Transverse colon (tissue), 4 donors: ENCODE data around the gene PIK3R5. TPM values are rescaled to one million over a fixed set of nuclear protein-coding genes. Genes with fewer than 3 reads are reported as not detected.

Experiments
- DNase-seq: peaks from one replicate; pipeline ENCODE4 v3.0.0-alpha.2; 2019
- H3K27ac ChIP-seq, 4 donors: fragments of 200-600 bp; sonication (generic); 2 replicates each; pipeline ENCODE4 v1.5.1; 2016 to 2018; ENCODE audit warnings: inconsistent platforms in 4 of 4
- H3K27me3 ChIP-seq: fragments of 200-600 bp; sonication (generic); 2 replicates; pipeline ENCODE4 v1.5.1; 2017; ENCODE audit warnings: inconsistent platforms
- H3K36me3 ChIP-seq, 4 donors: fragments of 200-600 bp; sonication (generic); 2 replicates each; pipeline ENCODE4 v1.5.1; 2017 to 2019; ENCODE audit warnings: inconsistent platforms in 4 of 4
- H3K4me1 ChIP-seq, 4 donors: fragments of 200-600 bp; sonication (generic); 2 replicates each; pipeline ENCODE4 v1.5.1; 2017 to 2020; ENCODE audit warnings: inconsistent platforms in 4 of 4
- H3K4me3 ChIP-seq, 4 donors: fragments of 200-600 bp; sonication (generic); 1 replicate in 1 of 4; 2 replicates in 3 of 4; pipeline versions ENCODE4 v1.5.1 to v1.6.1; 2017 to 2019; ENCODE audit warnings: inconsistent platforms in 4 of 4
- H3K9me3 ChIP-seq, 2 donors: fragments of 200-600 bp; sonication (generic); 2 replicates each; pipeline ENCODE4 v1.5.1; 2017 to 2019; ENCODE audit warnings: inconsistent platforms in 2 of 2
- EP300 ChIP-seq: sonication (generic); formaldehyde crosslinking; IDR thresholded peaks from one replicate; pipeline ENCODE4 v1.6.1; 2017; ENCODE audit warnings: antibody characterized with exemption, low read depth
- POLR2A ChIP-seq: fragments of 450-650 bp; IDR thresholded peaks from one replicate; pipeline ENCODE4 v1.6.1; 2016; ENCODE audit warnings: antibody characterized with exemption, mild to moderate bottlenecking, moderate library complexity
- POLR2AphosphoS5 ChIP-seq, 3 donors: sonication (generic); formaldehyde crosslinking; IDR thresholded peaks; one replicate each; pipeline ENCODE4 v1.6.1; 2016; ENCODE audit warnings: antibody characterized with exemption in 3 of 3
- WGBS, 2 donors: methylation state at CpG; one replicate each; pipeline ENCODE4 v1.1.5; 2018; ENCODE audit warnings: low coverage in 1 of 2; 5-methylcytosine and 5-hydroxymethylcytosine counted together
- in situ Hi-C, 4 donors: fragments of 200-750 bp; cut with MboI; loops; one replicate each; pipeline versions ENCODE4 v1.15.0 to v1.15.1; 2017; ENCODE audit warnings: low sequenced_read_pairs in 3 of 4, low pct_ligation_motif_present in 1 of 4, low pct_unique_long_range_greater_than_20kb in 1 of 4
- intact Hi-C: fragments of 100-400 bp; cut with DNase I; formaldehyde crosslinking; loops from one replicate; pipeline ENCODE4 v1.15.1; 2023; ENCODE audit warnings: low total_unique reads
- total RNA-seq, 4 donors: library from RNA; depleted of rRNA; stranded (reverse); fragments of >200 nt; gene quantifications; one replicate each; pipeline ENCODE4 v1.1.0, GENCODE V29; 2016
- TF ChIP-seq, protein P1 (sequence below), 5 experiments: fragments of 200-600 bp in 3 of 5; fragments of 450-650 bp in 2 of 5; sonication (generic) in 3 of 5; IDR thresholded peaks; 1 replicate in 2 of 5; 2 replicates in 3 of 5; pipeline ENCODE4 v1.5.1; 2016 to 2017; ENCODE audit warnings: antibody characterized with exemption in 5 of 5, inconsistent platforms in 3 of 5, mild to moderate bottlenecking in 2 of 5, moderate library complexity in 1 of 5

The PIK3R5 gene
- total RNA-seq, 4 donors from 2014 or later: 0.40 to 16.1 (median 10.4) TPM

- intact Hi-C loops (no loop called here), in situ Hi-C loops (no loop called here)
- no peaks in the 10 kb centered on the region for H3K27me3 ChIP-seq
- H3K4me1 ChIP-seq: no peaks in the 10 kb centered on the region
- H3K36me3 ChIP-seq: no peaks in the 10 kb centered on the region
- WGBS, 2 donors: 0 to 57% methylated on average over 1 to 11 of the region's 12 CpGs
- DNase-seq: no peak
- no peaks in the 10 kb centered on the region for H3K9me3 ChIP-seq
- TF ChIP-seq, protein P1, sequence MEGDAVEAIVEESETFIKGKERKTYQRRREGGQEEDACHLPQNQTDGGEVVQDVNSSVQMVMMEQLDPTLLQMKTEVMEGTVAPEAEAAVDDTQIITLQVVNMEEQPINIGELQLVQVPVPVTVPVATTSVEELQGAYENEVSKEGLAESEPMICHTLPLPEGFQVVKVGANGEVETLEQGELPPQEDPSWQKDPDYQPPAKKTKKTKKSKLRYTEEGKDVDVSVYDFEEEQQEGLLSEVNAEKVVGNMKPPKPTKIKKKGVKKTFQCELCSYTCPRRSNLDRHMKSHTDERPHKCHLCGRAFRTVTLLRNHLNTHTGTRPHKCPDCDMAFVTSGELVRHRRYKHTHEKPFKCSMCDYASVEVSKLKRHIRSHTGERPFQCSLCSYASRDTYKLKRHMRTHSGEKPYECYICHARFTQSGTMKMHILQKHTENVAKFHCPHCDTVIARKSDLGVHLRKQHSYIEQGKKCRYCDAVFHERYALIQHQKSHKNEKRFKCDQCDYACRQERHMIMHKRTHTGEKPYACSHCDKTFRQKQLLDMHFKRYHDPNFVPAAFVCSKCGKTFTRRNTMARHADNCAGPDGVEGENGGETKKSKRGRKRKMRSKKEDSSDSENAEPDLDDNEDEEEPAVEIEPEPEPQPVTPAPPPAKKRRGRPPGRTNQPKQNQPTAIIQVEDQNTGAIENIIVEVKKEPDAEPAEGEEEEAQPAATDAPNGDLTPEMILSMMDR (IDR thresholded peaks at IDR 0.05): no peak
- TF ChIP-seq POLR2A: no peak
- TF ChIP-seq EP300: no peak
- TF ChIP-seq POLR2AphosphoS5 (IDR thresholded peaks at IDR 0.05): peak in 1 of 3 donors; percentile 9
- peak within 1 kb of the TSS in 1 of 4 donors; percentile 29 for H3K27ac ChIP-seq
- peak within 1 kb of the TSS in 1 of 4 donors; percentile 31 for H3K4me3 ChIP-seq
Measured at GRCh38 chr17:8867361-8867981, 98.0 kb downstream of the PIK3R5 start, which contains the start of gene PIK3R6. Gene PIK3R6 (minus strand): TSS chr17:8867674. CDS start chr17:8849794, 17,880 bp downstream.

DNA sequence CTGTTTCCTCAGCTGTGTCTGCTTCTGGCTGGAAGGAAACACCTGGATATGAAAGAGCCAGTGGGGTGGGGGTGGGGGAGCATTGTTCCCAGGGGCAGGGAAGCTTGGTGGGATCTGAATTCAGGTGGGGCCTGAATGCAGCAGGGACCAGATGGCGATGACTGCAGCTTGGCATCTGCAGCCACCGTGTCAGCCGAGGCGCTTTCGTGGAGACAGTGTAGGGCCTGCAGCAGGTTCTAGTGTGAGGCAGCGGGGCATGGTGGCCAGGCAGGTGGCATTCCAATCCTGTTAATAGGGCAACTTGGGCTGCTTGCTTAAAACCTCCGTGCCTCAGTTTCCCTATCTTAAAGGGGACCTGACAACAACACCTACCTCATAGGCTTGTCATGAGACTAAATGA, 99.7 kb downstream of the PIK3R5 start:
- no peak for DNase-seq
- Histone ChIP-seq H3K9me3 (no peaks in the 10 kb centered on the region), H3K27me3 (no peaks in the 10 kb centered on the region), H3K4me3 (no peak overlapping the region), H3K36me3 (no peaks in the 10 kb centered on the region), H3K4me1 (no peaks in the 10 kb centered on the region), H3K27ac (no peak overlapping the region)
- WGBS, 2 donors: 72 to 92% methylated on average over 3 to 7 of the region's 7 CpGs
- in situ Hi-C loops (no loop called here), intact Hi-C loops (no loop called here)
- no peak for TF ChIP-seq POLR2AphosphoS5 (IDR thresholded peaks at IDR 0.05)
- TF ChIP-seq EP300: no peak
- no peak for TF ChIP-seq POLR2A
- TF ChIP-seq, protein P1 (IDR thresholded peaks at IDR 0.05): no peak

GRCh38 chr17:8865385-8865784, 100.1 kb downstream of the PIK3R5 start:
- H3K27ac ChIP-seq: no peak overlapping the region
- WGBS, 2 donors: 78% methylated on average over 6 of the region's 6 CpGs; no CpG with 5 or more reads in 1 of the 2 donors
- DNase-seq: no peak
- intact Hi-C loops (no loop called here), in situ Hi-C loops (no loop called here)
- no peaks in the 10 kb centered on the region for H3K36me3 ChIP-seq
- no peaks in the 10 kb centered on the region for H3K9me3 ChIP-seq
- H3K4me3 ChIP-seq: no peak overlapping the region
- H3K27me3 ChIP-seq: no peaks in the 10 kb centered on the region
- no peaks in the 10 kb centered on the region for H3K4me1 ChIP-seq
- no peak for TF ChIP-seq EP300

DNA sequence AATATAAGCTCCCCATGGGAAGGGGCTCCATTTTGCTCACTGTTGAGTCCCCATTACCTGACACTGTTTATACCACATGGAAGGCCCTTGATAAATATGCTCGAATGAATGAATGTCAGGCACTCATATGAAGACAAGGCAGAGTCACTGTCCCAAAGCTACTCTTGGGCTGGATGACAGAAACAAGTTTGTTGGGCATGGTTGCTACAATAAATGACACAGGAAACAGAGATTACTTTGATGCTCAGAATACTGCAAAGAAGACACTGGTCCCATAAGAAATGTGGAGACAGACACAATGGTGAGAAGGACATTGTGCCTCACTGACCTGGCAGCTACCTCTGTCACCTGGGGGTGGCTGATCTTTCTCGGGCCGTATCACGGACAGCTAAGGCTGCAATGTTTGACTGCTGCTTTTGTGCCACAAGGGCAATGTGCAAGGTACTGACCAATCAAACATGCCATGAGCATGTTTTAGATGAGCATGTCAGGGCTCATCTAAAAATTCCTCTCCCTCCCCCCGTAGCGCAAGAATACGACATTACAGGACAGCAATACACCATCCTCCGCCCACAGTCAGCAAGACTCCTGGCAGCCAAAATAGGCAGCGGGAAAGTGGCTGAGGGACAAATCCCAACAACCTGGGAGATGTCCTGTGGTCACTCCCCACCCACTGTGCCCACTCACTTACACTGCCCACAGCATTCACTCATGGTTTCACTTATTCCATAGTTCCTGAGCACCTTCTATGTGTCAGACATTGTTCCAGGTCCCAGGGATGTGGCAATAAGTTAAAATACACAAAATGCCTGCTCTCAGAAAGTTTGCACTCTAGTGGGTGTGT, 103.1 kb downstream of the PIK3R5 start:
- no peaks in the 10 kb centered on the region for H3K9me3 ChIP-seq
- H3K27ac ChIP-seq: no peak overlapping the region
- 67 to 82% methylated on average over 1 to 9 of the region's 9 CpGs for WGBS, 2 donors
- H3K27me3 ChIP-seq: no peaks in the 10 kb centered on the region
- intact Hi-C loops: no loop called here
- in situ Hi-C loops: no loop called here
- DNase-seq: no peak
- H3K4me1 ChIP-seq: no peaks in the 10 kb centered on the region
- TF ChIP-seq, protein P1 (IDR thresholded peaks at IDR 0.05): no peak
- no peak for TF ChIP-seq POLR2AphosphoS5 (IDR thresholded peaks at IDR 0.05)
- H3K4me3 ChIP-seq: no peak overlapping the region
- H3K36me3 ChIP-seq: no peaks in the 10 kb centered on the region
